Gastrocnemius medialis (tissue), 4 donors: Measurements from ENCODE around the gene LPCAT2.

Experiments used
- POLR2A ChIP-seq, 2 donors: fragments of 450-650 bp; IDR thresholded peaks; one replicate each; pipeline ENCODE4 v1.6.1; 2017; ENCODE audit warnings: antibody characterized with exemption in 2 of 2, mild to moderate bottlenecking in 2 of 2, moderate library complexity in 2 of 2
- TF ChIP-seq, protein P1 (sequence below), 5 experiments: fragments of 450-650 bp in 3 of 5; fragments of 200-600 bp in 2 of 5; sonication (generic) in 2 of 5; IDR thresholded peaks in 4 of 5; conservative IDR thresholded peaks in 1 of 5; 1 replicate in 4 of 5; 2 replicates in 1 of 5; pipeline ENCODE4 v1.5.1; 2016 to 2019; ENCODE audit warnings: antibody characterized with exemption in 5 of 5, mild to moderate bottlenecking in 3 of 5, moderate library complexity in 3 of 5

DNA sequence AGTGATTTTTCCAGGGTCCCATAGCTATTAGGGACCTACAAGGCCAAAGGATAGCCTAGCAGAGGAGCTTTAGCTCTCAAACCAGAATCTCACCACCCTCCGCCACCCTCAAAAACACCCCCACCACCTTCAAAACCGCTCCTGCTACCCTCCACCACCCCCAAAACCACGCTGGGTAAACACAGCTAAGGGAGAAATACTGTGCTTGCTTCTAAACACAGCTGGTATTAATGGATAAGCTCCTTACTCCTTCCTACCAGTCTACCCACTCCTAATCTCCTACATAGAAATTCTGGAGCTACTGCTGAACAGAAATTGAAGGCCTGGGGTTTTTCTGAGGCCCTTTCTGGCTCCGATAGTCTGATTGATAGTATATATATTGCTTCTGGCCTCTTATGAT is 2.2 kb upstream of the LPCAT2 start:
- no peak for TF ChIP-seq POLR2A (IDR thresholded peaks at IDR 0.05)
- TF ChIP-seq, protein P1, sequence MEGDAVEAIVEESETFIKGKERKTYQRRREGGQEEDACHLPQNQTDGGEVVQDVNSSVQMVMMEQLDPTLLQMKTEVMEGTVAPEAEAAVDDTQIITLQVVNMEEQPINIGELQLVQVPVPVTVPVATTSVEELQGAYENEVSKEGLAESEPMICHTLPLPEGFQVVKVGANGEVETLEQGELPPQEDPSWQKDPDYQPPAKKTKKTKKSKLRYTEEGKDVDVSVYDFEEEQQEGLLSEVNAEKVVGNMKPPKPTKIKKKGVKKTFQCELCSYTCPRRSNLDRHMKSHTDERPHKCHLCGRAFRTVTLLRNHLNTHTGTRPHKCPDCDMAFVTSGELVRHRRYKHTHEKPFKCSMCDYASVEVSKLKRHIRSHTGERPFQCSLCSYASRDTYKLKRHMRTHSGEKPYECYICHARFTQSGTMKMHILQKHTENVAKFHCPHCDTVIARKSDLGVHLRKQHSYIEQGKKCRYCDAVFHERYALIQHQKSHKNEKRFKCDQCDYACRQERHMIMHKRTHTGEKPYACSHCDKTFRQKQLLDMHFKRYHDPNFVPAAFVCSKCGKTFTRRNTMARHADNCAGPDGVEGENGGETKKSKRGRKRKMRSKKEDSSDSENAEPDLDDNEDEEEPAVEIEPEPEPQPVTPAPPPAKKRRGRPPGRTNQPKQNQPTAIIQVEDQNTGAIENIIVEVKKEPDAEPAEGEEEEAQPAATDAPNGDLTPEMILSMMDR (IDR thresholded peaks at IDR 0.05 in 4 of 5, conservative IDR thresholded peaks at IDR 0.05 in 1 of 5) = no peak
